ENCODE data around the gene SLC9A7.

Gene SLC9A7

GRCh38 chrX:46762963-46763362 is 4.0 kb upstream of the SLC9A7 start:
- TF ChIP-seq CTCF (IDR thresholded peaks at IDR 0.05; ENCODE audit: low read depth, low read length): no peak
- no peak for DNase-seq (ENCODE audit: extremely low read depth, low read depth)

GRCh38 chrX:46759645-46759974 is 692 bp upstream of the SLC9A7 start:
- TF ChIP-seq CTCF (IDR thresholded peaks at IDR 0.05; ENCODE audit: low read depth, low read length): no peak
- no peak for DNase-seq (ENCODE audit: extremely low read depth, low read depth)

- DNase-seq (ENCODE audit: extremely low read depth, low read depth): no peak
- TF ChIP-seq CTCF (IDR thresholded peaks at IDR 0.05; ENCODE audit: low read depth, low read length): no peak
Observed at GRCh38 chrX:46758163-46758955, 559 bp downstream of the SLC9A7 start.

GRCh38 chrX:46757593-46757992 is 1.3 kb downstream of the SLC9A7 start:
- TF ChIP-seq CTCF (IDR thresholded peaks at IDR 0.05; ENCODE audit: low read depth, low read length): no peak
- no peak for DNase-seq (ENCODE audit: extremely low read depth, low read depth)

GRCh38 chrX:46757052-46757451 is 1.9 kb downstream of the SLC9A7 start:
- TF ChIP-seq CTCF (IDR thresholded peaks at IDR 0.05; ENCODE audit: low read depth, low read length): no peak
- no peak for DNase-seq (ENCODE audit: extremely low read depth, low read depth)

GRCh38 chrX:46755671-46756070 is 3.2 kb downstream of the SLC9A7 start:
- TF ChIP-seq CTCF (IDR thresholded peaks at IDR 0.05; ENCODE audit: low read depth, low read length): no peak
- no peak for DNase-seq (ENCODE audit: extremely low read depth, low read depth)

- DNase-seq (ENCODE audit: extremely low read depth, low read depth): no peak
- no peak for TF ChIP-seq CTCF (IDR thresholded peaks at IDR 0.05; ENCODE audit: low read depth, low read length)
Observed at GRCh38 chrX:46754586-46755061, 4.3 kb downstream of the SLC9A7 start.

All from AG09319 (cell line).